Endothelial cell of hepatic sinusoid (primary cell): ENCODE measurements around the gene TST.
"Not testable (repeated sequence)": the region's sequence is repeated elsewhere in the genome, so short reads cannot be mapped to it uniquely, and the experiment has no call there.

ENCODE experiments used
- in situ Hi-C: cut with HindIII; loops from 2 replicates; pipeline ENCODE4 v1.10.0; 2017; ENCODE audit warnings: low sequenced_read_pairs

Gene TST

GRCh38 chr22:36990457-36990856 is 28.8 kb downstream of the TST start:
- in situ Hi-C loops: no loop called here

GRCh38 chr22:36989012-36989411 is 30.2 kb downstream of the TST start:
- in situ Hi-C loops: not testable (repeated sequence)

- in situ Hi-C loops: no loop called here
Measured at GRCh38 chr22:36988075-36988832, 31.0 kb downstream of the TST start.

- in situ Hi-C loops: no loop called here
Measured at GRCh38 chr22:36986242-36986821, 32.9 kb downstream of the TST start.

GRCh38 chr22:36985211-36985889 is 33.9 kb downstream of the TST start:
- in situ Hi-C loops: no loop called here

GRCh38 chr22:36982136-36982535 is 37.1 kb downstream of the TST start:
- in situ Hi-C loops: no loop called here

- in situ Hi-C loops: no loop called here
Measured at GRCh38 chr22:36981247-36981775, 37.9 kb downstream of the TST start.

- in situ Hi-C loops: no loop called here
Measured at GRCh38 chr22:36979016-36979910, 40.0 kb downstream of the TST start.

GRCh38 chr22:36977947-36978660 is 41.1 kb downstream of the TST start:
- in situ Hi-C loops: no loop called here

GRCh38 chr22:36977401-36977861 is 41.8 kb downstream of the TST start:
- in situ Hi-C loops: no loop called here

- in situ Hi-C loops: no loop called here
Measured at GRCh38 chr22:36976606-36977005, 42.6 kb downstream of the TST start.

- in situ Hi-C loops: loop anchor here (25.0 kb wide), 1 partner anchor 259 kb away; the partner anchor contains the start of gene CACNG2
Measured at GRCh38 chr22:36971341-36972125, 47.7 kb downstream of the TST start.

GRCh38 chr22:36968249-36968964 is 50.8 kb downstream of the TST start:
- in situ Hi-C loops: loop anchor here (5.0 to 25.0 kb wide), 2 partner anchors 46 to 256 kb away; partner anchors contain the start of gene CACNG2

- in situ Hi-C loops: loop anchor here (5.0 to 25.0 kb wide), 2 partner anchors 45 to 255 kb away; partner anchors contain the start of gene CACNG2
Measured at GRCh38 chr22:36966851-36967540, 52.3 kb downstream of the TST start.

GRCh38 chr22:36965696-36966095 is 53.6 kb downstream of the TST start:
- in situ Hi-C loops: loop anchor here (5.0 to 25.0 kb wide), 2 partner anchors 43 to 253 kb away; partner anchors contain the start of gene CACNG2

GRCh38 chr22:36964106-36964505 is 55.1 kb downstream of the TST start:
- in situ Hi-C loops: loop anchor here (25.0 kb wide), 1 partner anchor 252 kb away; the partner anchor contains the start of gene CACNG2

GRCh38 chr22:36963302-36963701 is 55.9 kb downstream of the TST start:
- in situ Hi-C loops: loop anchor here (25.0 kb wide), 1 partner anchor 251 kb away; the partner anchor contains the start of gene CACNG2
